Measurements from ENCODE around the gene THOC2. TPM values are rescaled to one million over a fixed set of nuclear protein-coding genes. Genes with fewer than 3 reads are reported as not detected.
"Not testable (repeated sequence)": the region's sequence is repeated elsewhere in the genome, so short reads cannot be mapped to it uniquely, and the experiment has no call there.

The THOC2 gene
- total RNA-seq, 1 donor from 2014 or later, result 91.1 TPM

GRCh38 chrX:123713841-123714240 is 19.0 kb downstream of the THOC2 start:
- DNase-seq (ENCODE audit: low read depth, low spot score), result no peak
- no peak overlapping the region for H3K4me3 Mint-ChIP-seq
- no peaks in the 10 kb centered on the region for H3K27me3 Mint-ChIP-seq (ENCODE audit: low read depth)
- peaks cover 14% of the 10 kb centered on the region for H3K4me1 Mint-ChIP-seq
- H3K27ac Mint-ChIP-seq (ENCODE audit: unreplicated experiment), result no peak overlapping the region
- peaks cover 6% of the 10 kb centered on the region for H3K36me3 Mint-ChIP-seq (ENCODE audit: low read depth)
- TF ChIP-seq, protein P1, sequence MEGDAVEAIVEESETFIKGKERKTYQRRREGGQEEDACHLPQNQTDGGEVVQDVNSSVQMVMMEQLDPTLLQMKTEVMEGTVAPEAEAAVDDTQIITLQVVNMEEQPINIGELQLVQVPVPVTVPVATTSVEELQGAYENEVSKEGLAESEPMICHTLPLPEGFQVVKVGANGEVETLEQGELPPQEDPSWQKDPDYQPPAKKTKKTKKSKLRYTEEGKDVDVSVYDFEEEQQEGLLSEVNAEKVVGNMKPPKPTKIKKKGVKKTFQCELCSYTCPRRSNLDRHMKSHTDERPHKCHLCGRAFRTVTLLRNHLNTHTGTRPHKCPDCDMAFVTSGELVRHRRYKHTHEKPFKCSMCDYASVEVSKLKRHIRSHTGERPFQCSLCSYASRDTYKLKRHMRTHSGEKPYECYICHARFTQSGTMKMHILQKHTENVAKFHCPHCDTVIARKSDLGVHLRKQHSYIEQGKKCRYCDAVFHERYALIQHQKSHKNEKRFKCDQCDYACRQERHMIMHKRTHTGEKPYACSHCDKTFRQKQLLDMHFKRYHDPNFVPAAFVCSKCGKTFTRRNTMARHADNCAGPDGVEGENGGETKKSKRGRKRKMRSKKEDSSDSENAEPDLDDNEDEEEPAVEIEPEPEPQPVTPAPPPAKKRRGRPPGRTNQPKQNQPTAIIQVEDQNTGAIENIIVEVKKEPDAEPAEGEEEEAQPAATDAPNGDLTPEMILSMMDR (conservative IDR thresholded peaks at IDR 0.05), result no peak
- H3K9me3 Mint-ChIP-seq, result peaks cover 11% of the 10 kb centered on the region

DNA sequence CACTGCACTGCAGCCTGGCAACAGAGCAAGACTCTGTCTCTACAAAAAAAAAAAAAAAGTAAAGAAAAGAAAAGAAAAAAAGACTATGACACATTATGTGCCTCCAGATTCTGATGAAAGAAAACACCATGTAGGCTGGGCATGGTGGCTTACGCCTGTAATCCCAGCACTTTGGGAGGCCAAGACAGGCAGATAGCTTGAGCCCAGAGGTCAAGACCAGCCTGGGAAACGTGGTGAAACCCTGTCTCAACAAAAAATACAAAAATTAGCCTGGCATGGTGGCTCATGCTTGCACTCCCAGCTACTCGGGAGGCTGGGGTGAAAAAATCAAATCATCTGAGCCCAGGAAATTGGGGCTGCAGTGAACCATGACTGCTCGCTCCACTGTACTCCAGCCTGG is 19.4 kb downstream of the THOC2 start:
- no peak overlapping the region for H3K27ac Mint-ChIP-seq (ENCODE audit: unreplicated experiment)
- no peak for DNase-seq (ENCODE audit: low read depth, low spot score)
- H3K27me3 Mint-ChIP-seq (ENCODE audit: low read depth), result no peaks in the 10 kb centered on the region
- no peak overlapping the region for H3K4me3 Mint-ChIP-seq
- peaks cover 6% of the 10 kb centered on the region for H3K36me3 Mint-ChIP-seq (ENCODE audit: low read depth)
- H3K4me1 Mint-ChIP-seq, result peaks cover 14% of the 10 kb centered on the region
- TF ChIP-seq, protein P1 (conservative IDR thresholded peaks at IDR 0.05), result no peak
- H3K9me3 Mint-ChIP-seq, result peaks cover 11% of the 10 kb centered on the region

DNA sequence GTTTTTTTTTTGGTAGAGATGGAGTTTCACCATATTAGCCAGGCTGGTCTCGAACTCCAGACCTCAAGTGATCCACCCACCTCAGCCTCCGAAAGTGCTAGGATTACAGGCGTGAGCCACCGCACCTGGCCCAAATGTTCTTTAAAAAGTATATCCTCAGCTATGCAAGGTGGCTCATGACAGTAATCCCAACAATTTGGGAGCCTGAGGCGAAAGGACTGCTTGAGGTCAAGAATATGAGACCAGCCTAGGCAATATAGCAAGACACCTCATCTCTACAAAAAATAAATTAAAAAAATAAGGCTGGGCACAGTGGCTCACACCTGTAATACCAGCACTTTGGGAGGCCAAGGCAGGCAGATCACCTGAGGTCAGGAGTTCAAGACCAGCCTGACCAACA is 21.7 kb downstream of the THOC2 start:
- not testable (repeated sequence) for H3K27me3 Mint-ChIP-seq (ENCODE audit: low read depth); H3K4me3 Mint-ChIP-seq; DNase-seq (ENCODE audit: low read depth, low spot score); H3K36me3 Mint-ChIP-seq (ENCODE audit: low read depth); H3K9me3 Mint-ChIP-seq; H3K27ac Mint-ChIP-seq (ENCODE audit: unreplicated experiment)
- H3K4me1 Mint-ChIP-seq, result peaks cover 14% of the 10 kb centered on the region

DNA sequence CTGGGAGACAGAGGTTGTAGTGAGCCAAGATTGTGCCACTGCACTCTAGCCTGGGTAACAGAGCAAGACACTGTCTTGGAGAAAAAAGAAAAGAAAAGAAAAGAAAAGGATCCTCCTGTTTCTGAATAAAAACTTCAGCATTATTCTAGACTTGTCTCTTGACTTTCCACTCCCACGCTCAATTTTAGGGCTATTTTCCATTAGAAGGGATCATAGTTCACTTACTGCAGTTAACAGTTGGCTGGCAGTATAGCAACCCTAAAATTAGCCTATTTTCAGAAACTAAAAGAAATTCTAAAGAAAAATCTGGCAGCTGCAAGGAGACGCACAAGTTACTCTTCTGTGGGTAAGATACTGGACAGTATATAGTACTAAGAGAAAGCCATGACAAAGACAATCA is 28.1 kb downstream of the THOC2 start:
- no peaks in the 10 kb centered on the region for H3K27me3 Mint-ChIP-seq (ENCODE audit: low read depth)
- no peak overlapping the region for H3K4me3 Mint-ChIP-seq
- no peak overlapping the region for H3K27ac Mint-ChIP-seq (ENCODE audit: unreplicated experiment)
- H3K9me3 Mint-ChIP-seq, result no peaks in the 10 kb centered on the region
- peaks cover under 1% of the 10 kb centered on the region for H3K4me1 Mint-ChIP-seq
- DNase-seq (ENCODE audit: low read depth, low spot score), result no peak
- H3K36me3 Mint-ChIP-seq (ENCODE audit: low read depth), result no peaks in the 10 kb centered on the region
- TF ChIP-seq, protein P1 (conservative IDR thresholded peaks at IDR 0.05), result no peak

GRCh38 chrX:123698979-123699520 is 33.8 kb downstream of the THOC2 start:
- H3K9me3 Mint-ChIP-seq, result no peaks in the 10 kb centered on the region
- no peaks in the 10 kb centered on the region for H3K27me3 Mint-ChIP-seq (ENCODE audit: low read depth)
- no peak overlapping the region for H3K27ac Mint-ChIP-seq (ENCODE audit: unreplicated experiment)
- no peak for DNase-seq (ENCODE audit: low read depth, low spot score)
- no peaks in the 10 kb centered on the region for H3K4me1 Mint-ChIP-seq
- no peaks in the 10 kb centered on the region for H3K36me3 Mint-ChIP-seq (ENCODE audit: low read depth)
- no peak overlapping the region for H3K4me3 Mint-ChIP-seq
- TF ChIP-seq, protein P1 (conservative IDR thresholded peaks at IDR 0.05), result no peak

- DNase-seq (ENCODE audit: low read depth, low spot score), result no peak
- Mint-ChIP-seq H3K9me3 (no peaks in the 10 kb centered on the region), H3K27ac (ENCODE audit: unreplicated experiment) (no peak overlapping the region), H3K36me3 (ENCODE audit: low read depth) (no peaks in the 10 kb centered on the region), H3K4me3 (no peak overlapping the region), H3K4me1 (no peaks in the 10 kb centered on the region), H3K27me3 (ENCODE audit: low read depth) (no peaks in the 10 kb centered on the region)
- TF ChIP-seq, protein P1 (conservative IDR thresholded peaks at IDR 0.05), result no peak
These were observed 36.5 kb downstream of the THOC2 start for GRCh38 chrX:123696334-123696733.
